Activated T-helper 17 cell treated with anti-CD3 and anti-CD28 coated beads, Interleukin-2, amount 50 U/mL, for 72 hours (primary cell): Measurements from ENCODE around the gene PDRG1. TPM values are rescaled to one million over a fixed set of nuclear protein-coding genes. Genes with fewer than 3 reads are reported as not detected.

Experiments used
- ATAC-seq: fragments of 150-1000 bp; cut with Tn5 transposase; replicated peaks from 2 replicates; pipeline ENCODE4 v1.10.0; 2021; ENCODE audit warnings: mild to moderate bottlenecking, moderate library complexity
- H3K27ac Mint-ChIP-seq: one replicate; pipeline ENCODE4 v1.8.0; 2022; ENCODE audit warnings: mixed read lengths
- H3K27me3 Mint-ChIP-seq: one replicate; pipeline ENCODE4 v1.8.0; 2022; ENCODE audit warnings: mixed read lengths
- H3K36me3 Mint-ChIP-seq: one replicate; pipeline ENCODE4 v1.8.0; 2022; ENCODE audit warnings: low read depth, mild to moderate bottlenecking, mixed read lengths
- H3K4me1 Mint-ChIP-seq: one replicate; pipeline ENCODE4 v1.8.0; 2022; ENCODE audit warnings: mixed read lengths
- H3K4me3 Mint-ChIP-seq: one replicate; pipeline ENCODE4 v1.8.0; 2022; ENCODE audit warnings: mild to moderate bottlenecking, mixed read lengths
- H3K9me3 Mint-ChIP-seq: one replicate; pipeline ENCODE4 v1.8.0; 2022; ENCODE audit warnings: mixed read lengths
- total RNA-seq, 2 donors: library from RNA; stranded (reverse); gene quantifications; one replicate each; pipeline ENCODE4 v1.2.3, GENCODE V29; 2022

The PDRG1 gene
- 10 to 100 TPM; 13.1 to 19.1 TPM for total RNA-seq

- Mint-ChIP-seq H3K4me3 (peak within 1 kb of the TSS; percentile 87), H3K36me3 (peaks cover 50% of the 10 kb centered on the region), H3K4me1 (peaks cover 25% of the 10 kb centered on the region), H3K27ac (peak within 1 kb of the TSS; percentile 95), H3K9me3 (no peaks in the 10 kb centered on the region), H3K27me3 (peaks cover 10% of the 10 kb centered on the region)
- peak; percentile 99 for ATAC-seq
These were observed at the start of gene PDRG1 for GRCh38 chr20:31951530-31952453. Gene PDRG1, minus strand, starts transcription at chr20:31952046. Its CDS starts 85 bp downstream, at chr20:31951961.

DNA sequence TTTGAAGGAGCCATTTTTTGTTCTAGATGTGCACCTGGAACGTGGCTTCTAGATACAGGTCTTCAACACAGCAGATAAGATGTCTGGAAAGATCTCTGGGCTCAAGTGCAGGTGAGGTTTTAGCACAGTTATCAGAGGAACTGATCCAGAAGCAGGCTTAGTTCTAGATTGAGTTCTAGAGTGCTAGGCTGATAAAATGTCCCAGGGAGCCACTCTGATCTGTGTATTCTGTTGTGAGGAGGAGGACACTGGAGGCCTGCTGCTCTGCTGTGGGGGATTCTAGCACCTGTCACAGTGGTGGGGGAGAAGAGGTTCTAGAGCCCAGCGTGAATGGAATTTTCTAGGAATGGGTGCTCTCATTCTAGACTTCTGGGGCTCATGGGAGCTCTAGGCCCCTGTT, 46.4 kb upstream of the PDRG1 start:
- no peaks in the 10 kb centered on the region for H3K4me1 Mint-ChIP-seq
- ATAC-seq, result no peak
- H3K27me3 Mint-ChIP-seq, result peaks cover 30% of the 10 kb centered on the region
- H3K4me3 Mint-ChIP-seq, result no peak overlapping the region
- H3K9me3 Mint-ChIP-seq, result no peaks in the 10 kb centered on the region
- H3K27ac Mint-ChIP-seq, result no peak overlapping the region
- H3K36me3 Mint-ChIP-seq, result no peaks in the 10 kb centered on the region

GRCh38 chr20:31996996-31997395, 45.1 kb upstream of the PDRG1 start:
- H3K27ac Mint-ChIP-seq, result no peak overlapping the region
- H3K4me1 Mint-ChIP-seq, result no peaks in the 10 kb centered on the region
- H3K4me3 Mint-ChIP-seq, result no peak overlapping the region
- ATAC-seq, result no peak
- no peaks in the 10 kb centered on the region for H3K36me3 Mint-ChIP-seq
- peaks cover 34% of the 10 kb centered on the region for H3K27me3 Mint-ChIP-seq
- no peaks in the 10 kb centered on the region for H3K9me3 Mint-ChIP-seq

GRCh38 chr20:31992086-31992485, 40.2 kb upstream of the PDRG1 start:
- Mint-ChIP-seq H3K36me3 (no peaks in the 10 kb centered on the region), H3K4me3 (no peak overlapping the region), H3K9me3 (no peaks in the 10 kb centered on the region), H3K27me3 (peaks cover 34% of the 10 kb centered on the region), H3K27ac (no peak overlapping the region), H3K4me1 (no peaks in the 10 kb centered on the region)
- ATAC-seq, result no peak

GRCh38 chr20:31991339-31991705, 39.5 kb upstream of the PDRG1 start:
- Mint-ChIP-seq H3K27ac (no peak overlapping the region), H3K36me3 (no peaks in the 10 kb centered on the region), H3K27me3 (peaks cover 27% of the 10 kb centered on the region), H3K9me3 (no peaks in the 10 kb centered on the region), H3K4me3 (no peak overlapping the region), H3K4me1 (no peaks in the 10 kb centered on the region)
- no peak for ATAC-seq

GRCh38 chr20:31990641-31991338, 38.9 kb upstream of the PDRG1 start:
- Mint-ChIP-seq H3K27ac (no peak overlapping the region), H3K36me3 (no peaks in the 10 kb centered on the region), H3K4me1 (no peaks in the 10 kb centered on the region), H3K27me3 (peaks cover 22% of the 10 kb centered on the region), H3K4me3 (no peak overlapping the region), H3K9me3 (no peaks in the 10 kb centered on the region)
- ATAC-seq, result no peak

DNA sequence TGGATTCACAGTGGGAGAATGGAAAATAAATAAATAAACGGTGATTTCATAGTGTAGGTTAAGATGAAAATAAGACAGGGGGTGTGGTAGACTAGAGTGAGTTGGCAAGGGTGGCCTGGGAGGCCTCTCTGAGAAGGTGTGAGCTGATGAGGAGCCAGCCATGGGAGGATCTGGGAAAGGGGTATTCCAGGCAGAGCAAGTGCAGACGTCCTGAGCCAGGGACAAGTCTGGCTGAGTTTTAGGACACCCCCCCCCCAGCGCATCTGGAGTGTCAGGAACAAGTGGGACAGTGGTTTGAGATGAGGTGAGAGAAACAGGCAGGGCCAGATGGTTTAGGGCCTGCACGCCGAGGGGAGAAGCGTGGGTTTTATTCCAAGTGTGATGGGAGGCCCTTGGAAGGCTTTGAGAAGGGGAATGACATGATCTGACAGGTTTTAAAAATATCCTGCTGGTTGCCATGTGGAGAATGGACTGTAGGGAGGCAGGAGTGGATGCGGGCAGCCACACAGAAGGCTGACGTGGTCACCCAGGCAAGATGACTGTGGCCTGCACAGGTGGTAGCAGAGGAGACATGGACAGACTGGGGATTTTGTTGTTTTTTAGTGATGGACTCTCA, 37.3 kb upstream of the PDRG1 start:
- H3K4me1 Mint-ChIP-seq, result no peaks in the 10 kb centered on the region
- H3K27me3 Mint-ChIP-seq, result peaks cover 13% of the 10 kb centered on the region
- H3K36me3 Mint-ChIP-seq, result no peaks in the 10 kb centered on the region
- H3K4me3 Mint-ChIP-seq, result no peak overlapping the region
- ATAC-seq, result no peak
- no peaks in the 10 kb centered on the region for H3K9me3 Mint-ChIP-seq
- H3K27ac Mint-ChIP-seq, result no peak overlapping the region

DNA sequence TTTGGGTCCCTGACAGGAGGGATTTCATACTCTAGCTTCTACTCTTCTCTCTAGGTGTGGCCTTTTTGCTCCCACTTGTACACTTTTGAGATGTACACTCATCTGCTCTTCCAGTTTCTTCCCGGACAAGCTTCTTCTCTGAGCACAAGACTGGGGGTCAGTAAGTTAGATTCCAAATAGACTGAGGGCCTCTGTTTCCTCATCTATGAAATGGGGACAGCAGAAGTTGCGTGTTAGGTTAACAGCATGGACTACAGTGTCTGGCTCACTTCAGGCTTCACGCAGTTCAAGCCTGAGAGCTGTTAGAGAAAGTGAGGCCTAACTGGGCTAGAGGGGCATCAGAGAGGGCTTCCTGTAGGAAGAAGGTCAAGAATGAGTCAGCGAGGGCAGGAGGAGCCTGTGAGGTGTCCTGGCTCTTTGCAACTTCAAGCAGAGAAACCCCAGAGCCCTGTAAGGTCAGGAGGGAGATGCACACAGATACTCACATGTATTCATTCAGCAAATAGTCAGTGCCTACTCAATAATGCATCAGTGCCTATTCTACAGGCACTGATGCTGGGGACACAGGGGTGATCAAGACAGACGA, 36.7 kb upstream of the PDRG1 start:
- Mint-ChIP-seq H3K4me1 (no peaks in the 10 kb centered on the region), H3K27ac (no peak overlapping the region), H3K4me3 (no peak overlapping the region), H3K9me3 (no peaks in the 10 kb centered on the region), H3K27me3 (peaks cover 7% of the 10 kb centered on the region), H3K36me3 (no peaks in the 10 kb centered on the region)
- peak; percentile 24 for ATAC-seq

DNA sequence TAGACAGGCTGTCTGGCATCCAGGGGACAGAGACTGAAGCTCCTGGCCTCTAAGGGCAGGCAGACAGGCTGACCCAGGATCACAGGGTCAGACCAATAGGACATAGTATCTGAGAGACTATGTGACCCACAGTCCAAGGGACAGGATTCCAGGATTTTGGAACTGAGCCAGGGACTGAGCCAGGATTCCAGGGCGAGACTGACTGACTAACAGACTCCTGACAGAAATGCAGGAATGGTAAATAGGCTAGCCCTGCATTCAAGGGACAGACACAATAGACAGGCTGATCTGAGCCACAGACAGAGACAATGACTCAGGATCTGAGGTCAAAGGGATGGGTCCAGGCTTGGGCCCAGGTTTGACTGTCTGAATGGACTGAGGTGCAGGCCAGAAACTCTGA, 35.9 kb upstream of the PDRG1 start:
- Mint-ChIP-seq H3K4me3 (no peak overlapping the region), H3K9me3 (no peaks in the 10 kb centered on the region), H3K36me3 (no peaks in the 10 kb centered on the region), H3K4me1 (no peaks in the 10 kb centered on the region), H3K27me3 (no peaks in the 10 kb centered on the region), H3K27ac (no peak overlapping the region)
- ATAC-seq, result peak; percentile 37

- ATAC-seq, result no peak
- Mint-ChIP-seq H3K4me3 (no peak overlapping the region), H3K4me1 (no peaks in the 10 kb centered on the region), H3K27ac (no peak overlapping the region), H3K9me3 (no peaks in the 10 kb centered on the region), H3K36me3 (no peaks in the 10 kb centered on the region), H3K27me3 (peaks cover 4% of the 10 kb centered on the region)
These were observed 33.2 kb upstream of the PDRG1 start for GRCh38 chr20:31984981-31985471.

GRCh38 chr20:31981784-31982183, 29.9 kb upstream of the PDRG1 start:
- Mint-ChIP-seq H3K27ac (no peak overlapping the region), H3K4me3 (no peak overlapping the region), H3K36me3 (no peaks in the 10 kb centered on the region), H3K27me3 (peaks cover 9% of the 10 kb centered on the region), H3K4me1 (no peaks in the 10 kb centered on the region), H3K9me3 (no peaks in the 10 kb centered on the region)
- ATAC-seq, result no peak

DNA sequence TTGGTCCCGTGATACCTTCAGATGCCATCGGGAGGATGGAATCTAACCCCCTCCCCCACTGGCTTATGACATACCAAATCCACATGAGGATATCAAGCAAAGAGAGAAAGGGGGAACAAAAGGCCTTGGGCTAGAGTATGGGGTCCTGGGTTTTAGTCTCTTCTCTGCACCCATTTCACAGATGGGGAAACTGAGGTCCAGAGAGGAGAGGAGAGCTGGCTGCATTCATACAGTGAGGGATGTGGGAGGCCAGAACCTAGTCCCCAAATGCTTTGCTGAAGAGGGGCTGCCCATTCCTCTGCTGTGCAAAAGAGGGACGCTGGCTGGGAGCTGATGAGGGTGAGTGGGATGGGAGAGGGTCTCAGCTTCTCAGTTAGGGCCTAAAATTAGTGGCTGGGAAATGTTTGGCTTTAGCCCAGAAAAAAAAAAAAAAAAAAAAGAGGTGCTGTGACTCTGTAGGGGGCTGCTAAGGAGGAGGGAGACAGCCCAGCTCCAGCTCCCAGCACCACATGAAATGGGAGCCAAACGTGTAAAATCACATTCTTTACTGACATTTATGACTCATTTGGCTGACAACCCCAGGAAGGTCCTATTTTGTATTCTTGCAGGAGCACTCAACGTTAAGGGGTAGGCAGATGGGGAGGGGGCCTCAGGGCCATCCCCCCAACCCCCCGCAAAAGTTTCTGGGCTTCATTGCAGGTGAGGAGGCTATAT, 28.0 kb upstream of the PDRG1 start:
- no peak for ATAC-seq
- Mint-ChIP-seq H3K27ac (no peak overlapping the region), H3K36me3 (no peaks in the 10 kb centered on the region), H3K27me3 (peaks cover 14% of the 10 kb centered on the region), H3K4me3 (no peak overlapping the region), H3K4me1 (no peaks in the 10 kb centered on the region), H3K9me3 (no peaks in the 10 kb centered on the region)

DNA sequence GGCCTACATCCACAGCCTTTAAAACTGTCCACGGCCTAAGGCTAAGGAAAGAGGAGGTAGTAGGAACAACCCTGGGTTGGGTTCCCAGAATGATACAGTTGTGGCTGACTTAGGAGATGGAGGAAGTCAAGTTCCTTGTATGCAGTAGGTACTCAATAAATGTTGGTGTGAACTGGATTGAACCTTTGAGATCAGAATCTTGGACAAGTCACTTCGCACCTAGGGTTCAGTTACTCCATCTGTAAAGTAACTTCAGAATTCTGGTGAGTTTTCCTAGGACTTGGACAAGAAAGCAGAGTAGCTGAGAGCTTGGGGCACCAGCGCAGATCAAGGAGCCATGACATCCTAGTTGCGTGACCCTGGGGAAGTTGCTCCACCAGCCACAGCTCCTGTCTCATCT, 25.2 kb upstream of the PDRG1 start:
- H3K9me3 Mint-ChIP-seq, result no peaks in the 10 kb centered on the region
- no peaks in the 10 kb centered on the region for H3K4me1 Mint-ChIP-seq
- ATAC-seq, result no peak
- no peak overlapping the region for H3K4me3 Mint-ChIP-seq
- no peak overlapping the region for H3K27ac Mint-ChIP-seq
- peaks cover 29% of the 10 kb centered on the region for H3K27me3 Mint-ChIP-seq
- H3K36me3 Mint-ChIP-seq, result no peaks in the 10 kb centered on the region

DNA sequence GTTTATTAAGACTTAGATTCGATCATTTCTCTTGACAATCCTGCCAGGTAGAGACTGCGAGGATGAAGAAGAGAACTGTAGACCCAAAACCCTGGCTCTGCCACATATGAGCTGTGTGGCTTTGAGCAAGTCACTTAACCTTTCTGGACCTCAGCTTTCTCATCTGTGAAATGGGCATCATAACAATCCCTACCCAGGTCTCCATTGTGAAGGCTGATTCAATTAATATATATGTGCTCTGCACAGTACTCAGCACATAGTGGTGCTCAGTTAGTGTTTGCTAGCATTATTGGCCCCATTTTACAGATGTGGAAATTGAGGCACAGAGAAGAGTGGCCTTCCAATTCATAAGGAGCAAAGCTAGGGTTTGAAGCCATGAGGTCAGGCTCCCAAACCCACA, 24.0 kb upstream of the PDRG1 start:
- H3K27me3 Mint-ChIP-seq, result peaks cover 32% of the 10 kb centered on the region
- ATAC-seq, result no peak
- H3K36me3 Mint-ChIP-seq, result no peaks in the 10 kb centered on the region
- H3K4me3 Mint-ChIP-seq, result no peak overlapping the region
- H3K9me3 Mint-ChIP-seq, result no peaks in the 10 kb centered on the region
- H3K4me1 Mint-ChIP-seq, result no peaks in the 10 kb centered on the region
- no peak overlapping the region for H3K27ac Mint-ChIP-seq
